HCT116 (cell line): ENCODE measurements around the gene ARFGAP3. TPM values are rescaled to one million over a fixed set of nuclear protein-coding genes. Genes with fewer than 3 reads are reported as not detected.
"Not testable (repeated sequence)": the region's sequence is repeated elsewhere in the genome, so short reads cannot be mapped to it uniquely, and the experiment has no call there.

Source experiments
- ATAC-seq: fragments of 200-7000 bp; cut with Tn5 transposase; 2 replicates; pipeline ENCODE4 v1.9.1; 2020; ENCODE audit warnings: mild to moderate bottlenecking, moderate library complexity
- BruUV-seq: library from RNA; stranded (reverse); fragments of 400-500 nt; replicated peaks from 2 replicates; lab custom pipeline; 2021; lab: Mats Ljungman, UMichigan
- CTCF ChIA-PET: fragments of 300-600 bp; sonication (Branson Sonifier 250); formaldehyde crosslinking; loops from one replicate; lab custom pipeline; 2021; ENCODE audit warnings: antibody characterized with exemption; lab: Charles Lee
- POLR2A ChIA-PET: fragments of 300-600, 350-600 bp; sonication (Branson Sonifier 250); formaldehyde crosslinking; loops from one replicate; lab custom pipeline; 2021; ENCODE audit warnings: antibody characterized with exemption; lab: Charles Lee
- RAD21 ChIA-PET, 2 experiments: fragments of 300-600 bp; sonication (Branson Sonifier 250); formaldehyde crosslinking; loops; one replicate each; lab custom pipeline; 2023; ENCODE audit warnings: low total read pairs in 2 of 2; ENCODE audit not compliant: uncharacterized antibody in 2 of 2, unreplicated experiment in 2 of 2, low non-redundant PET in 1 of 2; lab: Charles Lee
- DNase-seq: peaks from one replicate; pipeline ENCODE4 v3.0.0-alpha.2; 2010; ENCODE audit warnings: low read depth, low spot score
- H2AFZ ChIP-seq: fragments of 200-600 bp; shearing (Covaris generic), sonication (generic); 2 replicates; pipeline ENCODE4 v1.6.1; 2017; ENCODE audit warnings: low read depth, mixed run types, mixed read lengths, antibody characterized with exemption, low read length; ENCODE audit not compliant: poor library complexity, severe bottlenecking
- H3K27ac ChIP-seq: 2 replicates; pipeline ENCODE4 v1.5.1; 2012; ENCODE audit warnings: low read depth, low read length
- H3K27me3 ChIP-seq: fragments of 200-600 bp; sonication (generic); 2 replicates; pipeline ENCODE4 v1.6.1; 2016; ENCODE audit warnings: mixed run types, low read length, mixed read lengths; ENCODE audit not compliant: insufficient read depth
- H3K36me3 ChIP-seq, 2 experiments: fragments of 200-500 bp in 1 of 2; fragments of 200-600 bp in 1 of 2; sonication (Bioruptor generic) in 1 of 2; sonication (generic) in 1 of 2; 2 replicates each; pipeline versions ENCODE4 v1.5.1 to v1.6.1; 2014 to 2016; ENCODE audit warnings: low read length in 2 of 2, inconsistent platforms in 1 of 2, mixed read lengths in 1 of 2, mixed run types in 1 of 2; ENCODE audit not compliant: insufficient read depth in 2 of 2, control insufficient read depth in 1 of 2
- H3K4me1 ChIP-seq, 2 experiments: fragments of 200-600 bp in 1 of 2; sonication (generic) in 1 of 2; 2 replicates each; pipeline versions ENCODE4 v1.5.1 to v1.6.1; 2012 to 2017; ENCODE audit warnings: low read length in 2 of 2, inconsistent platforms in 1 of 2, mild to moderate bottlenecking in 1 of 2, mixed read lengths in 1 of 2, mixed run types in 1 of 2, moderate library complexity in 1 of 2; ENCODE audit not compliant: insufficient read depth in 2 of 2, control insufficient read depth in 1 of 2
- H3K4me2 ChIP-seq: fragments of 200-600 bp; sonication (generic); 2 replicates; pipeline ENCODE4 v1.6.1; 2017; ENCODE audit warnings: mixed run types, low read length, mixed read lengths
- H3K4me3 ChIP-seq, 2 experiments: fragments of 200-600 bp in 1 of 2; sonication (generic) in 1 of 2; replicated peaks in 1 of 2; 2 replicates each; pipeline ENCODE4 v1.5.1; 2011 to 2016; ENCODE audit warnings: low read length in 2 of 2, control low read depth in 1 of 2, low read depth in 1 of 2, mild to moderate bottlenecking in 1 of 2, mixed read lengths in 1 of 2, mixed run types in 1 of 2
- H3K79me2 ChIP-seq: fragments of 200-600 bp; sonication (generic); 2 replicates; pipeline ENCODE4 v1.6.1; 2017; ENCODE audit warnings: mild to moderate bottlenecking, mixed run types, low read length, moderate library complexity, mixed read lengths; ENCODE audit not compliant: insufficient read depth
- H3K9ac ChIP-seq: fragments of 200-600 bp; sonication (generic); 2 replicates; pipeline ENCODE4 v1.6.1; 2016; ENCODE audit warnings: low read length, mixed read lengths
- H3K9me2 ChIP-seq: fragments of 200-600 bp; sonication (generic), shearing (Covaris generic); 2 replicates; pipeline ENCODE4 v1.6.1; 2017; ENCODE audit warnings: mixed run types, mild to moderate bottlenecking, moderate library complexity; ENCODE audit not compliant: insufficient read depth
- H3K9me3 ChIP-seq, 2 experiments: fragments of 200-500 bp in 1 of 2; fragments of 200-600 bp in 1 of 2; sonication (Bioruptor generic) in 1 of 2; sonication (generic) in 1 of 2; 2 replicates each; pipeline ENCODE4 v1.6.1; 2014 to 2017; ENCODE audit warnings: low read length in 2 of 2, mixed read lengths in 2 of 2, inconsistent platforms in 1 of 2, low read depth in 1 of 2, mild to moderate bottlenecking in 1 of 2, mixed run types in 1 of 2, moderate library complexity in 1 of 2; ENCODE audit not compliant: control insufficient read depth in 1 of 2, insufficient read depth in 1 of 2
- H4K20me1 ChIP-seq: fragments of 200-600 bp; sonication (generic), shearing (Covaris generic); 2 replicates; pipeline ENCODE4 v1.6.1; 2017; ENCODE audit warnings: mixed run types, mild to moderate bottlenecking, moderate library complexity; ENCODE audit not compliant: insufficient read depth
- FOSL1 ChIP-seq: IDR thresholded peaks from 2 replicates; pipeline ENCODE4 v1.6.1; 2012; ENCODE audit warnings: low read depth
- RAD21 ChIP-seq: IDR thresholded peaks from 2 replicates; pipeline ENCODE4 v1.6.1; 2012; ENCODE audit warnings: low read depth, mild to moderate bottlenecking
- intact Hi-C: fragments of 100-400 bp; cut with micrococcal nuclease; formaldehyde crosslinking; loops from 2 replicates; pipeline ENCODE4 v1.10.0; 2022
- total RNA-seq: library from RNA; stranded (reverse); gene quantifications from one replicate; pipeline ENCODE4 v1.2.1, GENCODE V29; 2021; ENCODE audit not compliant: unreplicated experiment

Gene ARFGAP3
- total RNA-seq, 1 experiment from 2014 or later, result 15.4 TPM

GRCh38 chr22:42758931-42759629, 98.0 kb downstream of the ARFGAP3 start:
- CTCF ChIA-PET, result no interaction called here
- H3K9ac ChIP-seq, result no peak overlapping the region
- POLR2A ChIA-PET, result no interaction called here

GRCh38 chr22:42755553-42755952, 101.5 kb downstream of the ARFGAP3 start:
- H3K9ac ChIP-seq, CTCF ChIA-PET, H3K27me3 ChIP-seq, RAD21 ChIA-PET, H3K9me2 ChIP-seq, H3K4me3 ChIP-seq, H3K79me2 ChIP-seq, H3K36me3 ChIP-seq, BruUV-seq, H4K20me1 ChIP-seq, intact Hi-C loops, H3K9me3 ChIP-seq: not testable (repeated sequence)
- Histone ChIP-seq H3K27ac (peak overlapping the region; percentile 37; the same call in 1 of the 2 replicates), H3K4me2 (peak overlapping the region; percentile 60), H2AFZ (peak overlapping the region; percentile 85), H3K4me1 (peaks cover 31% of the 10 kb centered on the region in 2 experiments)
- TF ChIP-seq FOSL1, result peak; percentile 54
- POLR2A ChIA-PET, result interaction anchor here (1.8 kb wide), 1 partner anchor 140 kb away, joined by 7 read pairs; no protein-coding TSS in a partner anchor
- DNase-seq (peak; percentile 53), ATAC-seq (peak; percentile 60)

More at GRCh38 chr22:42758931-42759629, 98.0 kb downstream of the ARFGAP3 start:
- Histone ChIP-seq H3K9me2 (no peaks in the 10 kb centered on the region), H3K79me2 (no peaks in the 10 kb centered on the region), H3K4me1 (peaks cover 21 to 25% of the 10 kb centered on the region in 2 experiments), H3K27ac (no peak overlapping the region), H3K27me3 (no peaks in the 10 kb centered on the region), H3K9me3 (no peaks in the 10 kb centered on the region), H4K20me1 (no peaks in the 10 kb centered on the region), H2AFZ (no peak overlapping the region), H3K4me3 (no peak overlapping the region), H3K36me3 (no peaks in the 10 kb centered on the region), H3K4me2 (no peak overlapping the region)
- BruUV-seq, result no TSS peak
- intact Hi-C loops, result no loop called here
- ATAC-seq (no peak), DNase-seq (no peak)
- RAD21 ChIA-PET, result no interaction called here
- no peak for TF ChIP-seq RAD21
- TF ChIP-seq, all 23 proteins: peak for 0

DNA sequence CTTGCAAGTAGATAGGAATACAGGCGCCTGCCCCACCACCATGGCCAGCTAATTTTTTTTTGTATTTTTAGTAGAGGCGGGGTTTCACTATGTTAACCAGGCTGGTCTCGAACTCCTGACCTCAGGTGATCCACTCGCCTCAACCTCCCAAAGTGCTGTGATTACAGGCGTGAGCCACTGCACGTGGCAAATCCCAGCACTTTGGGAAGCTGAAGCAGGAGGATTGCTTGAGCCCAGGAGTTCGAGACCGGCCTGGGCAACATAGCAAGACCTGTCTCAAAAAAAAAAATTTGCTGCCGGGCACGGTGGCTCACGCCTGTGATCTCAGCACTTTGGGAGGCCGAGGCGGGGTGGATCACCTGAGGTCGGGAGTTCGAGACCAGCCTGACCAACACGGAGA, 102.0 kb downstream of the ARFGAP3 start:
- intact Hi-C loops, H4K20me1 ChIP-seq, H3K9ac ChIP-seq, H3K27me3 ChIP-seq, H3K36me3 ChIP-seq, H3K9me2 ChIP-seq, BruUV-seq, H2AFZ ChIP-seq, H3K79me2 ChIP-seq, DNase-seq, H3K9me3 ChIP-seq, H3K4me3 ChIP-seq, CTCF ChIA-PET: not testable (repeated sequence)
- peaks cover 31% of the 10 kb centered on the region in 2 experiments for H3K4me1 ChIP-seq
- ATAC-seq, result peak; percentile 9; the same call in 1 of the 2 replicates
- ChIA-PET POLR2A (interaction anchor here (1.8 kb wide), 1 partner anchor 139 kb away, joined by 7 read pairs; no protein-coding TSS in a partner anchor), RAD21 (interaction anchor here in 1 of 2 experiments (0.7 kb wide), 1 partner anchor 387 kb away, joined by 3 read pairs; no protein-coding TSS in a partner anchor)
- H3K27ac ChIP-seq, result peak overlapping the region; percentile 37; the same call in 1 of the 2 replicates
- H3K4me2 ChIP-seq, result peak overlapping the region; percentile 60
